HuH-7 (cell line): Measurements from ENCODE around the gene ZNF750.

ENCODE experiments used
- DNase-seq: peaks from one replicate; pipeline ENCODE4 v3.0.0; 2011; ENCODE audit warnings: low spot score

Gene ZNF750

DNA sequence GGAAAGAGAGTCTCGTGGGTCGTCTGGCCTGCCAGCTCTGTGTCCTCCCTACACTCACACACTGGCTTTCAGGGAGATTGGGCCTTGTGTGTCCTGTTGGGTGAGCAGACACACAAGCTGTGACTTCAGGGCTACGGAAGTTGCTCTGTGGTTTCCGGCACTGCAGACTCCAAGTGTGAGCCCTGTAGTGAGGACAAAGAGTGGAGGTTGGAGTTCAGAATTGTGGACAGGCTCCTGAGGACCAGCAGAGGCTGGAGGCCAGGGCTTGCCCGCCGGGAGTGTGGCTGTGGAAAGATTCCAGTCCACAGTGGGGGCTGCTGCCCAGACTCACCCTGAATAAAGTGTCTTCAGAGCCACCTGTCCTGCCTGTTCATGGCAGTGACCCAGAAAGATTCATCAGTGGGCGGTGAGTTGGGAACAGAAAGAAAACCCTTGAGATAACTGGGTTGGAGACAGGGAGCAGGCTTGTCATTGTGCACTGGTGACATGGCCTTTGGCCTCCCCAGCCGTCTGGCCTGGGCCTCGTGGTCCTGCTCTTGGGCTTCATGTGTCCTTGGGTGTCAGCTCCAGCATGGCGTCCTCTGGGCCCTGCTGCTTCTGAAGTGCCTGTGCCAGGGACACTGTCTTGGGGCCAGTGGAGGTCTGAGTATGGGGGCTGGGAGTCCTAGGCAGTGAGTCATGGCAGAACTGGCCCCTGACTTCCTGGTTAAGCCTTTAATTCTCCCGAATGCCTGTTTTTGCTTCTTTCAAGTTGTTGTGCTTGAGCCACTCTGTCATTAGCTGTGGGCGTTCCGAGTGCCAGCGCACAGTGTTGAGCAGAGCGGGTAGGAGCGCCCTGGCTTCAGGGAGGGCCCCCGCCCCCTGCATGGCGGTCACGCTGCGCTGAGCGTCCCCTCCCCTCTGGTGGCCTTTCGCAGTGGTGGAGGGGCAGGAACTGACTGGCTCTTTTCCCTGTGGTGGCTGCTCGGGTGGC is 19.9 kb upstream of the ZNF750 start:
- DNase-seq = no peak

DNA sequence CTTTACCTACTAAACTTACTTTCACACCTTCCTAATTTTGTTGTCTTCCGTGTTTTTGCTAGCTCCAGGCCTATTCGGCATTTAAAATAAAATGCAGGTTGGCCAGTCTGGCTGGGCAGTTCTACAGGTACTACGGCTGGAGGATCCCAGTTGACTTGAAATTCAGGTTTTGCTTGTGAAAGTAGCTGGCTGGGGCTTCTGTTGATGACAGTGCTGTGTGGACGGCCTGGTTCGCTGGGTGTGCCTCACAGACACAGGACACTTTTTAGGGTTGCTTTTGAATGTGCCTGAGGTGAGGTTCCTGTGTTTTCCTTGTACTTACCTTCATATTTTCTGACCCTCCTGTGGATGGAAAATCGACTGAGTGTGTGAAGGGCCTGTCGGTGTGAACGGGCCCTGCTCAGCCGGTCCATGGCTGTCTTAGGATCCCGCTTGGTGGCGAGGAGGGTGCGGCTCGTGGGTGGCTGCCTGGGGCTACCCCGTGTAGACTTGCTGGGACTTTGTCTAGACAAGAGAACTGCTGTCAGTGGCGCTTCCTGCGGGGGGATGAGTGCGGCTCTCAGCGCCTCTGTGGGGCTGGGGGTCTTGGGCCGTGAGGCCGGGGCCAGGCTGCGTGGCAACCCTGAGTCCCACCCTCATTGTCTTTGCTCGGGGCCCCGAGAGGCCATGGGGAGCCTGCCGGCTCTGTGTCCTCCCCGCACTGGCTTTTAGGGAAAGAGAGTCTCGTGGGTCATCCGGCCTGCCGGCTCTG is 18.7 kb upstream of the ZNF750 start:
- no peak for DNase-seq

DNA sequence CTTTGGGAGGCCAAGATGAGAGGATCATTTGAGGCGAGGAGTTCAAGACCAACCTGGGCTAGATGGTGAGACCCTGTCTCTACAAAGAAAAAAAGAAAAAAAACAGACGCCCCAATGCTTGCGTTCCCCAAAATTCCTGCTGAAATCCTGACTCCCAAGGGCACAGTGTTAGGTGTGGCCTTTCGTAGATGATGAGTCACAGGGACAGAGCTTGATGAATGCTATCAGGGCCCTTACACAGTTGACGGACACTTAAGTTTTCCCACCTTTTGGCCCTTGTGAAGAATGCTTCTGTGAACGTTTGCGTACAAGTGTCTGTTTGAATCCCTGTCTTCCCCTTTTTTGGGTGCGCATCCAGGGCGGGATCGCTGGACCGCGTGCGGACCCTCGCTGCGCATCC is 16.5 kb upstream of the ZNF750 start:
- DNase-seq = no peak

DNA sequence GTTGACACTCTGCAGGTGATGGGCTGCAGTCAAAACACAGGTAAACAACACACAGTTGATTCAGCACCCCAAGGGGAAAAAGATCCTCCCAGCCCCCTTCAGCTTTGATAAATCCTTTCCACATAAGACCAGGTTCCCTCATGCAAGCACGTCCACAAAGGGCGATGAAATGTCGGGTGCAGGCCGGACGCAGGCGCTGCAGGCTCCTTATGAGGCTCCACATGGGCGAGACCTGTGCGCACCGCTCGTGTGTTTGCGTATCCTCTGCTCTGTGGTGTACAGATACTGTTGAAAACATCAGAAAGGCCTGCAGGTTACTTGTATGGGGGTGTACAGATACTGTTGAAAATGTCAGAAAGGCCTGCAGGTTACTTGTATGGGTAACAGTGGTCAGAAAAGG is 14.4 kb upstream of the ZNF750 start:
- DNase-seq = no peak

DNA sequence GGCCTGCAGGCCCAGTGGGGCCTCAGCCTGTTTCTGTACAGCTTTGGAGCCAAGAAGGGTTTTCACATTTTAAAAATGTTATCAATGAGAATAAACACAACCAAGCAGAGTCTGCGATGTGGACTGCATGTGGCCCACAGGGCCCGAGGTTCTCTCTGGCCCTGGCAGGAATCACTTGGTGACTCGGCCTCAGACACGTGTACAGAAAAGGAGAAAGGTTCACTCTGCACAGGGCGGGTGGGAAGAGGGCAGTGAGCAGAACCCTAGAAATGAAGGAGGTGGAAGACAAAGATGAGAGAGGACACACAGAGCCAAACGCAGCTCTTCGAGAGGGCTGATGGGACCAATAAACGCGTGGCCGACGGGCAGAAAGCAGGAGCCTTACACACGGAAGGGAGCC is 11.6 kb upstream of the ZNF750 start:
- no peak for DNase-seq

DNA sequence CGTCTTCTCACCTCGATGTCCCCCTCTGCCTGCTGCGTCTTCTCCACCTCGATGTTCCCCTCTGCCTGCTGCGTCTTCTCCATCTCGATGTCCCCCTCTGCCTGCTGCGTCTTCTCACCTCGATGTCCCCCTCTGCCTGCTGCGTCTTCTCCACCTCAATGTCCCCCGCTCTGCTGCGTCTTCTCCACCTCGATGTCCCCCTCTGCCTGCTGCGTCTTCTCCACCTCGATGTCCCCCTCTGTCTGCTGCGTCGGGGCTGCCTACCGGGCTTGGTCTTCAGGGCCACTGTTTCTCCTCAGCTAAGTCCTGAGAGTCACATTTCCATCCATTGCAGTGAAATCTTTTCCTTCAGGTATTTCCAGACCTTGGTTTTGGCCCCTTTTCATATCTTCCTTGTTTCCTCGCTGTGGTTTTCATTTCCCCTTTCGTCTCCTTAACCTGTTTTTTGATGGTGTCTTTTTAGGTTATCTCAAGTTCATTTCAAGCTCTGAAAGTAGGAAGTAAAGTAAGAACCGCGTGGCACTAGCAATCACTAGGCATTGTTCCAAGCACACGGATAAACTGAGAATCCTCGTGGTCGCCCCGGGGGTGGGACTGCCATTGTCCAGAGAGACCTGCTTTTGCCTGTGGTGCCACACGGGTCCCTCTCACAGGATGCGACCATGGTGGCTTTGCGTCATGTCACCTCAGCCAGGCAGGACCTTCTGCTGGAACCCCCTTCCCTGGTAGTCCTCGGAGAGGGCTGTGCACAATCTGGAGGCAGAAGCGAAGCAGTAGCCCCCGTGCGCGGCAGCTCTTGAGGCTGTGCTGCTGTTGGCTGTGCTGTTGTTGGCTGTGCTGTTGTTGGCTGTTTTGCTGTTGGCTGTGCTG is 9.5 kb upstream of the ZNF750 start:
- DNase-seq = no peak

DNA sequence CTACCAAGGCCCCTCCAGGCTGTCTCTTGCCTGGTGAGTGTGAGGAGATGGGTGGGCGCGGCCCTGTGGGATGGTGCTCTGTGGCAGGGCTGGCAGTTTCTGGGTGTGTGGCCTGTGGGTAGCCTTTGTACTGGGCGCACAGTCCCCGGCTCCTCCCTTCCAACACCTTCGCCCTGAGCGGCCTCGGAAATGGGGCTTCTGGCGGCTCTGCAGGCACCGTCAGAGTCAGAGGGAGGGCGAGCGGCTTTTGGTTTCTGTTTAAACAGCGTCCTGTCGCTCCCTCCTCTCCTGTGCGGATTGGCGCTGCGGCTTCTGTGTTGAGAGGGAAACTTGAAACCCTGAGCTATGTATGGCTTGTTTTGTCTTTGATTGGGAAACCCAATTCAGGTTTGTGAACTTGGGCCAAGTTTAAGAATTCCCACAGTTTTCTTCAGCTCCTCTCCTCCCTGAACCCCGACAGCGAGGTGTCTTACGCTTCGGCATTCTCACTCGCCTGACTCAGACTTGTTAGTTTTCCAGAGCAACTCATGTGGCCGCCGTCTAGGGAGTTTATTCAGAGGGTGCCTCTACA is 8.3 kb upstream of the ZNF750 start:
- no peak for DNase-seq

DNA sequence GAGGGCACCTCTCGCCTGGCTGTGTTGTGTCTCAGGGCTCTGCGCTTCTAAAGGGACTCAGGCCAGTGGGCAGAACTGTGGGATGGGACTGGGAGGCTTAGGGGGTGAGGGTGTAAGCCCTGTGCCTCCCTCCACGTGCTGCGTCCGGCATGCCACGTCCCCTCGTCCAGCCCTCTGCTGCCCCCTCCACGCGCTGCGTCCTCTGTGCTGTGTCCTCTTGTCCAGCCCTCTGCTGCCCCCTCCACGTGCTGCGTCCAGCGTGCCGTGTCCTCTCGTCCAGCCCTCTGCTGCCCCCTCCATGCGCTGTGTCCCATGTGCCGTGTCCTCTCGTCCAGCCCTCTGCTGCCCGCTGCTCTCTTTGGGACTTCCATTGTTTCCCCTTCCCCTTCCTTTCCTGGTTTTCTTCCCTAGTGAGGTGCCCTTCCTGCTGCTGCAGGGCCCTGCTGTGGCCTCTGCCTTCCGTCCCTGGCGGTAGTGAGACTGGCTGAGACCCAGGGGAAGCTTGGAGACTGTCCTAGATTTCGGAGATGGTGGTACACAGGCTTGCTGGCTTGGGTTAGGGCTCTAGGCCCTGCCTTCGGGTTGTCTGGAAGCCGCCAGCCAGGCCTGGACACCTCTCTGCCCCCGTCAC is 6.4 kb upstream of the ZNF750 start:
- DNase-seq = no peak

DNA sequence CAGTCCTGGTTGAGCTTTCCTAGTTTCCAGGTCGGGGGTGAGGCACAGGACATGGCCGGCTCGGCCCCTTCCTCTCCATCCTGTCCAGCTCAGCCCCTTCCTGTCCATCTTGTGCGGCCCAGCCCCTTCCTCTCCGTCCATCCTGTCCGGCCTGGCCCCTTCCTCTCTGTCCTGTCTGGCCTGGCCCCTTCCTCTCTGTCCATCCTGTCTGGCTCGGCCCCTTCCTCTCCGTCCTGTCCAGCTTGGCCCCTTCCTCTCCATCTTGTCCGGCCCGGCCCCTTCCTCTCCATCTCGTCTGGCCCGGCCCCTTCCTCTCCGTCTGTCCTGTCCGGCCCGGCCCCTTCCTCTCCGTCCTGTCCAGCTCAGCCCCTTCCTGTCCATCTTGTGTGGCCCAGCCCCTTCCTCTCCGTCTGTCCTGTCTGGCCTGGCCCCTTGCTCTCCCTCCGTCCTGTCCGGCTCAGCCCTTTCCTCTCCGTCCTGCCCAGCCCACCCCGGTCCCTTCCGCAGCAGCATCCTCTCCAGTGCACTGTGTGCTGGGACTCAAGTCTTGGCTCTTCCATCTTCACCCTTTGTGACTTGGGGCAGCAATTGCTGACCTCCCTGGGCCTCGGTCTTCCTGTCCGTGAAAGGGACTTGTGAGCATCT is 5.5 kb upstream of the ZNF750 start:
- DNase-seq = no peak

DNA sequence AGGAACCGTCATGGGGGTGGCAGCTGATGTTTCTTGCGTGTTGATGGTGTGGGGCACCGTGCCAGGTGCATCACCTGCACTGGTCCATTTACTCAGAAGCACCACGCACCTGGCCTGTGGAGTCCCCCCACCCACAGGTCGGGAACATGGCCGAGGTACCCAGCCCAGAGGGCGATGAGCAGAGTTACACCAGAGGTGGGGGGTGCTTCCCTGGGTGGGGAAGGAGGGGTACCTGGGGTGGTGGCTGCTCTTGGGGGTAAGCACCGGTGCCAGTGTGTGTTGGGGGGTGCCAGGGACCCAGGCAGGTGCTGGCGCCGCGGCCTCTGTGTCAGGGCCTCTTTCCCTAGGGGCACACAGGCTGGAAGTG is 5.0 kb upstream of the ZNF750 start:
- no peak for DNase-seq

DNA sequence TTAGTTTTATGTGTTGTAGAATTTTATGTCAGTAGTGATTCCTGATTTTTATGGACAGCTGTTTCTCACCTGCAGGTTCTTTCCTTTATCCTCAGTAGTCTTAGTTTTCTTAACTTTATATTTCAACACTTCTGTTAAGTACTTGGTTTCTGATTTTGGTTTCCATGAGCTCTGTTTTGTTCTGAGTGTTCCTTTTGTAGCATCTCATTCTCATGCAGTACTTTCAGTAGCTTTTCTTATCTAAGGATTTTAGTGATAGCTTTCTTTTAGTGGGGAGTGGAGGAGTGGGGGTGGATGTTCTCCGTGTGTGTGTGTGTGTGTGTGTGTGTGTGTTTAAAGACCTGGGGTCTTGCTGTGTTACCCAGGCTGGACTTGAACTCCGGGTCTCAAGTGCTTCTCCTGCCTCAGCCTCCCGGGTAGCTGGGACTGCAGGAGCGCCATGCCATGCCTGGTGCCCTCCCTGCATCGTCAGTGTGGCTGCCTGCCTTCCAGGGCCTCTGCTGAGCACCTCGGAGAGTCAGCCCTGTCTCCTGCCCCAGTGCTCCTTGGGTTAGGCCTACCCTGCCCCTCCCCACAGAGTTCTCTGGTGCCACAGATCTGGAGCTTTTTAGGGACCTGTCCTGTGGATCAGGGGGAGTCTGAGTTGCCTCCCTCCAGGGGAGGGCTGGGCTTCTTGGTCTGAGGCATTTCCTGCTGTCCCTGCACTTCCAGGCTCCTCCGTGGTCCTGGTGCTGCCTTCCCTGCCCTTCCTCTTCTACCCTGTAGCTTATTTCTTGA is 4.3 kb upstream of the ZNF750 start:
- DNase-seq = no peak

DNA sequence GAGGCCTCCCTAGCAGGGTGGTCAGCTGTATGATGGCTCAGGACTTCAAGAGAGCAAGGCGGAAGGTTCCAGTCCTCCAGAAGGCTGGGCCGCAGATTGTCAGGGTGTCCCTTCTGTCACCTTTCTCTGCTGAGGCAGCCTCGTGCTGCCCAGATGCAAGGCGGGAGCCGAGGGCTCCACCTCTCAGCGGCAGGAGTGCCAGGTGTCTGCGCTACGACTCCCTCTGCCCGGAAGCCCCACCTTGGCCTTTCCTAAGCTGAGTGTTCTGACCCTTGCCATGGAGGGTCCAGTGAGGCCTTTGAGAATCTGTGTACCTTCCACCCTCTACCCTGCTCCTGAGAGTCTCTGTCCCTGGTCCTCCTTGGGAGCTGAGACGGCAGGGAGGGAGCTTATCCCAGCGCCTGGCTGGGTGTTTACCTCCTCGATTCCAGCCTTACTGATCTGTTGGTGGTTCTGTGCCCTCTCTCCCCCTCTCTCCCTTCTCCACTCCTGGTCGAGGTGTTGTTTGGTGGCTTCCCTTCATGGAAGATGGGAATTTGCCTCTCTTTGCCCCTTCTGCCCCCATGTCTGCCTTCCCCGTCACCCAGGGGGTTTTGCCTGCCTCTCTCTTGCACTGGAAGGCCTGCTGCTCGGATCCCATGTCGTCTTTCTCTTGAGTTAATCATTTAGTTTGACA is 2.2 kb upstream of the ZNF750 start:
- no peak for DNase-seq

DNA sequence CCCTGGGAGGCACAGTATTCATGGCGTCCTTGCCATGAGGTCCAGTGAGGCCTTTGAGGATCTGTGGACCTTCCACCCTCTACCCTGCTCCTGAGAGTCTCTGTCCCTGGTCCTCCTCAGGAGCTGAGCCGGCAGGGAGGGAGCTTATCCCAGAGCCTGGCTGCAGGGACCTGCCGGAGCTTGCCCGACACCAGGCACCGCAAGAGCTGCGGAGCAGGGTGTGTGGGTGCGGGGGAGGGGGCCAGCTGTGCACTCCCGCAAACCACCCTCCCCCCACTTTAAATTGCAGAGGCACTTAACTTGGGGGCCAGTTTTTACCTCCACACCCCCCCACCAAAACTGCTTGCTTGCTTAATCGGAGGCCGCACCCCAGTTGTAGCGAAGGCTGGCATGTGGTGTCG is 609 bp upstream of the ZNF750 start:
- DNase-seq = no peak

DNA sequence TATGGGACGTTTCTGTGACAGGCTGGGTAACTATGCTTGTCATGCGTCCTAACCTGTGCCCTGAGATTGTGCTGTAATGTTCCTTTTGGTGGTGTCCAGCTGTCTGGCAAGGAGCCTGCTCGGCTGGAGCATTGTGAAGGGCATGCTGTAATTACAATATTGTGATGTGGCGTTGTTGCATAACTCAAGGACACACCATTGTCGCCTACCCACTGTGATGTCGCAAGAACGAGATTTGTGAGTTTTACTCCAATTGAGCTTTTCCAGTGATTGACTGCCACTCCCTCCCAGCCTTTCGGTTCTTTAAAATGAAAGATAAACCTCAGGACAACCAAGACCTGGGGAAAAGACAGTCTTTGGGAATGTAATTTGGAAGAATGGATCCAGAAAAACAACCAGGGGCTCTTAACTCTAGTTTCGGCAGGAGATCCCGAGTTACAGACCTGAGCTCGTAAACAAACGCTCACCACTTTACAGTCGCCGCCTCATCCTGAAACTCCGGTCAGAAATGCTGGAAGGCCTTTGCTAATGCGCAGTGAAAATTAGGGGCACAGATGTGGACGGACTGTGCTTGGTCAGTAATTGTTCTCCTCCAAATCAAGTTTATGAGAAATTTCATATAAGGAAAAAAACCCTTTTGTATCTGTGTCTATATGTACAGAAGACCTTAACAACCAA is 1.3 kb downstream of the ZNF750 start:
- peak; percentile 78 for DNase-seq

DNA sequence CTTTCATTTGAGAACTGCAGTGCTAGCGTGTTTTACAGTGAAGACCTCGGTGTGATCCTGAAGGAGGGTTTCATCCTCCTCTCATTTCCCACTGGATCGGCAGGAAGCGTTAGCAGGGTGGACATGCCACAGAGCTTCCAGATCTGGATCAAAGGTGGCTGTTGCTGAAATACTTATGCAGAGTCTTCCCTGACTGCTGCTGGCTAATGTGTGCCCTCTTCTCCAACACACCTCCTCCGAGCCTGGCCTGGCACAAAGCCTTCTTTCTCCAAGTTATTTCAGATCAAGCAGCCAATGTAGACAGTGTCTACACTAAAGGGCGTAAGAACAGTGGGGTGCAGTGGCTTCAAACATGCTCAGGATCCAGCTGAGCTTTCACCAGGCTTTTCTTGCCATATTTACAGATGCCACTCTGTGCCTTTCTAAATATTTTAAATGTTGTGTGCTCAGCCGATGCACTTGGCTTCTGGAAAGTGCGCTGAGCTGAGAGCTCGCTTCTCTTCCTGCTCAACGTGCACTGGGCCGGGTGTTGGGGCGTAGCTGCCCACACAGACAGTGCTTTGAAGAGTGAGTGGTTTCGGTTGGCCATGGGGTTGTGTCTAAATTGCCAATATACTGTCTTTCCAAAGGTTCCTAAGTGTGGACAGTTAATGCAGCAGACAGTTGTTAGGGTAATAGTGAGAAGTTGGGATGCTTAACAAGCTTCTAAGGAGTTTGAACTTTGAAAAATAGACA is 2.1 kb downstream of the ZNF750 start:
- no peak for DNase-seq

DNA sequence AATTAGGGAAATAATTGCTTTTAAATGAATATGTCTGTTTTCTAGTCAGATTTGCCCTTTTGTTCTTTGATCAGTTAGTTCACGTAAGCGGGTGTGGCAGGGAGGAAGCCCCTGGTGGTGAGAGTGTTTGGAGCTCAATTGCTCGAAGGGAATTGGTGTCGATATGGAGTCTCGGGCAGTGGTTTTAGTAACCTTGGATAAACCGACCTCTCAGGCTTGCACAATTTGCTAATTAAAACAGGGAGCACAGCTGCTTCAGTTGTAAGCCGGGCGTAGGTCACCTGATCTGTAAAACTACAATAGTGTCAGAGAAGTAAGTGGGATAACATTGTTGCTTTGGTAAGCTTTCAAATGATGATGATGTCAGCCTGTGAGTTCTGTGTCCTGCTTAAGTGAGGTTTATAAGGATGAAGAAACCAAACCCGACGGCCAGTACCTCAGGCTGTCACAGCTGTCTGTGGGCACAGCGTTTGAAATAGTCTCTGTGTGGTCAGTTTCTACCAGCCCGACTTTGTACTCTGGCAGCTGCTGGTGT is 2.9 kb downstream of the ZNF750 start:
- DNase-seq = peak; percentile 64

DNA sequence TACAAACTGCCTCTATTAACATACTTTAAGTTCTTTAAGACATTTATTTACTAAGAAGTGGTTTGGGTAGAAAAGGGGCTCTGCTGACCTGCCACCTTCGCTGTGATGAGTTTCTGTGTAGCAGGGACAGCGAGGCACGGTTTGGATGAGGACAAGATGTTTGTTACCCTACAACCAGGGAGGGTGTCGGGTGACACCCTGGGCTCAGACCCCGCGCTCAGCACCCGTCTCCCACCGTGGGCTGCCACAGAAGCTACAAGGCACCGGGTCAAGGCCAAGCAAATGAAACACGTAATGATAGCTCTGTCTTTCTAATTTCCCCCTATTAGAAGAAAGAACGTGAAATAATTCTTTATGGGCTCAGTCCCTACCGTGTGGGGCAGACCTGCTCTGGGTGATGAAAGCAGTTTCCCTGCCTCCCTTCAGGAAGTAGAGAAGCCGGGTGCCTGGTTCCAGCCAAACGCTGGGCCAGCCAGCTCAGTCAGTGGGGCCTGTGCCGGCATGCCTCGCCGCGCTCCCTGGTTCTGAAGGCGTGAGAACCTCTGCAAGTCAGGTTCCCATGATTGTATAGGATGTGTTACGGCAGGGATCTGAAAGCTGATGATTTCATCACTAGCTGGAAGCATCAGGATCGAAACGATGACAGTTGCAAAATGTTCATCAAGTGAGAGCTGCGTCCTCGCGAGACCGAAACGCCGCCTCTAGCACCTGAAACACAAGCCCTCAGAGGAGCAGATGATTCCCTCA is 3.9 kb downstream of the ZNF750 start:
- no peak for DNase-seq
